ENCODE measurements around the gene OR5AP2.
A peak's percentile ranks its signal among the peaks of the same experiment; 100 is the strongest.
"Not testable (repeated sequence)": the region's sequence is repeated elsewhere in the genome, so short reads cannot be mapped to it uniquely, and the experiment has no call there.

The OR5AP2 gene

DNA sequence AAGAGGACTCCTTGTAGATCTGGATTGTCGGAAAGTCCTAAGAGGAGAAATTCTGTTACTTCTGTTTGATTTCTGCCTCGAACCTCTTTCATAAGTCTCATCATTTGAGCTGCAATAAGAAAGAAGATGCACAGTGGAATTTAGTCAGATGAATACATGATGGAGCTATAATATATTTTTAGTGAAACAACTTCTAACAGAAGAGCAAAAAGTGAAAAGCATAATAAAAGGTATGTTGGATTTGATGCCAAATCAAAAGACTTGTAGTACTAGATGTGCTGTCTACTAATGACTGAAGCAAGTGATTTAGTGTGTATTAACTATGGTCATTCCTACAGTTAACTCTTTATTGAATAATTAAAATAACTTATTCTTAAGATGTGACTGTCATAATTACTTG, at the start of gene OR5AP2:
TSS of gene OR5AP2 (minus strand) at position 101 of the 400 bp plus-strand sequence. CDS start at position 101, 0 bp downstream.
- DNase-seq: no peak

DNA sequence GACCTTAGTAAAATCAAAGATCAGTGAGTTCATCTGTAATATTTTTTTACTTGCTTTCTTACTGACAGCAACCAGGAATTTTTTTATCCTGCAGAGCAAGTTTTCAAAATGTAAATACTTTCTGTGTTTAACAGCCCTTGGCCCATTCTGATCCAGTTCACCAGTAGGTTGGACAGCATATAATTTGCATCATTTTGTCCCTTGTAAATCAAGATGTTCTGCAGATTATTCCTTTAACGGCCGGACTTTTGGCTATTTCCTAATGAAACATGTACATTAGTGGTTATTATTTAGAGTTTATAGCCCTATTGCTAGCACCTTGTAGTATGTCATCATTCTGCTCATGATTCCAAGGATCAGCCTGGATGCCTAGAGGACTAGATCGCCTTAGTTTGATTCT, 48.9 kb upstream of the OR5AP2 start:
- not testable (repeated sequence) for DNase-seq

- DNase-seq: no peak
These were observed 46.4 kb upstream of the OR5AP2 start for GRCh38 chr11:56688554-56689100.

- no peak for DNase-seq
These were observed 28.7 kb upstream of the OR5AP2 start for GRCh38 chr11:56670984-56671383.

- no peak for DNase-seq
These were observed 21.1 kb upstream of the OR5AP2 start, which contains the start of gene OR5AR1 for GRCh38 chr11:56663386-56663785. OR5AR1 (plus strand) TSS chr11:56663686; CDS start chr11:56663686, 0 bp downstream.

DNA sequence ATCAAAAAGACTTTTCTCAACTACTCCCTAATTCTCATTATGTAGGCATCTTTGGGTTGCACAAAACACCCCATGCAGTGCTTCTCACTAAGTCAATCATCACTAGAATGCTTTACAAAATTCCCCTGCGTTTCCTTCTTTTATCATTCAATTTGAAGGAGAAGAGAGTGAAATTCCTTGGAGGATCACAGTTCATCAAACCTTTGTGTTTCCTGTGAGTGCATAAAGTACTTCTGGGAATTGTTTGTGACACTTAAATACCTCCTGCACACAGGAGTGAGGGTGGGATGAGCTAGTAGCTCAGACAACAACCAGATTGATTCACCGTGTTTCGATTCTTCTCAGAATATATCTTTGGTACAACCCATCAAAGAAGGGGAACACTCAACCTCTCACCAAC, 17.5 kb upstream of the OR5AP2 start:
- no peak for DNase-seq

DNA sequence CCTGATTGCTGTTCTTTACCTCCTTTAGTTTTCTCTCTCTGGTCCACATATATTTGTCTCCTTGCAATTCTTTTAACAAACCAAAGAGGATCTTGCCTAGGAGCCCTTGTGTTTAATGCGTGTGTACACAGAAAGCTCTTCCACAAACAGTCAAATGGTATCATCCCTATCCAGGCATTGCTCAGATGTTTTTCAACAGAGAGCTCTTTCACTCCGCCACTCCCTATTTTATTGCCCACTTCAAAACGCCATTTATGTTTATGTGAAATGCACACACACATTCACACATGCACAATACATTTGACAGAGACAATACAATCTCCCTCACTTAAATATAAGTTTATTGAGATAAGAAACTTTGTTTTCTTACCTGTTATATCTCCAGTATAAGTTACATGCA, 4.7 kb downstream of the OR5AP2 start:
- no peak for DNase-seq

DNA sequence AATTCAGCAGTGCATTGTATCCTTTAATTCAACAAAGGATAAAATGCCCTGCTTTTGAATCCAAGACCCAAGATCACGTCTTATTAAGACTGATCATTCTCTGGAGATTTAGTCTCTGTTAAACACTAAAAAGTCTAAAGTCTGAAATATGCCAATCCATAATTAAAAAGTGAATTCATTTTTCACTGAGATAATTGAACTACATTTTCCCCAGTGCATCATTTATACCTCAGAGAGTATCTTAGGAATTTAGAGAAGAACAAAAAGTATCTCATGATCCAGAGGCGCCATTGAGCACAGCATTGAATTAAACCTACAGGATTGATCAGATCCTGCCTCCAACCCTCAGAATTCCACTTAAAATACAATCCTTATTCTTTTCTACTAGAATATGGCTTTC, 5.4 kb downstream of the OR5AP2 start:
- DNase-seq: no peak

DNA sequence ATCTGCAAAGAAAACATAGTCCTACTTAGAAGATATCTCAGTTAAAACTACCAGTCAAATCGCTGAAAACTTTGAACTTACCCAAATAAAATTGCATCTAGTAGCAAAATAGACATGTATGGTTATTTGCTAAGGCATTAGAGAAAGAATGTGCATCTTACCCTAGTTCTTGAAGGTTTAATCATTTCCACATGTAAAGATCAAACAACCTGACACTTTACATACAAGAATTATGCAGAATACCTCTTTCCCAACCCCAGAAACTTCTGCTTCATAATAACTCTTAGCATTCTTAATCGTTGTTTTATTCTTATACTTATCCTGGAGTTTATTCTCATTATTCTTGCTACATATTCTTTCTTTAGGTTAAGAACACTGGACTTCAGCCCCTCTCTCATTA, 9.9 kb downstream of the OR5AP2 start:
- DNase-seq: no peak

DNA sequence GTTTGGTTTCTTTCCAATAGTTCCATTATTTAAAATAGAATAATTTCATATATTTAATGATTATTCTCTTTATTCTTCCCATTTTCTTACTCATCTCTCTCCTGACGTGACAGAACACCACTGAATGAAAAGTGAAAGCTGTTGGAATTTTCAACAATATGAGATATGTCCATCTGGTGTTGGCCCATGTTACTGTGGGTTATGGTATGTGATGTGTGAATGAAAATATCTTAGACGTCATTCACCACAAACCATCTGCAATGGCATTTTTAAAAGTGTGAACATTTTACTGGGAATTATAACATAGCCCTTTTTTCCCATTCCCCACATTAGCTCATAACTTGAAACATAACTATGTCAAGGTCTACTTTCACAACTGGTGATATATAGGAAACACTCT, 16.3 kb downstream of the OR5AP2 start:
- no peak for DNase-seq

DNA sequence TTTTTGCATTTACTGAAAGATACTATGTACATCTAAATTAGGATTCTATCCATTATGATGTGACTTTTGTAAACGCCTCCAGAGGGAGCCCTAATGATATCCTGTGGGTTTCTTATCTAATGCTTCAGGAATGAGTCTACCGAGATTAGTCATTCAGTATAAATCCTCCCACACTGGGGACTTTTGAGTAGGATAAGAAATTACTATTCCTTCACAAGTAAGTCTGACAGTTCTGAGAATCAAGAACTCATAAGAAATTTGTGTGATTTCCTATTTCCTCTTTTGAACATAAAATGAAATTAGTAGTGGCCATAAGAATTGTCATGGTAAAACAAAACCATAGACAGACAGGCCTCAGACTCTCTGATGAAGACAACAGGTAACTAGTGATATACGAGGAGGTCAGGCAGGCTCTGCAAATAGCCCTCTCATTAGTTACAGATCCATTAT, 17.6 kb downstream of the OR5AP2 start:
- peak; percentile 56 to 81 (median 61) for DNase-seq

DNA sequence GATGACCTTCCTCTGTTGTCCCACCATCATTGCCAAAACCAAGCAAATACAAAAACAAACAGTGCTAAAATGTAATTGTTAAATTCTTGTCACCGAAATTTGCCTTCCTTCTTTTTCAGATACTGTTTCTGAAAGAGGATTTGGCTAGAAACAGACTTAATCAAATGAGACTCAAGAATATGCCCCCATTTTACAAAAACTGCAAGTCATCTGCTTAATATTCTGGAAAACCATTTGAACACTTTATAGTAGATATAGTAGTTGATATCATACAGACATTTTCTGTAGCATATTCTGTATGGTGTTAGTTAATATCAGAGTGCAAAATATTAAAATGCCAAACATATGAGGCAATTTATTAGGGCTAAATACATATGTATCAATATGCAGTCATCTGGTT, 31.1 kb downstream of the OR5AP2 start:
- no peak for DNase-seq

- DNase-seq: not testable (repeated sequence)
These were observed 50.0 kb downstream of the OR5AP2 start for GRCh38 chr11:56592088-56592717.

All from suppressor macrophage treated with lipopolysaccharide for 1 hour (primary cell).